Fibroblast of lung (primary cell): Measurements from ENCODE around the gene CRACR2A. TPM values are rescaled to one million over a fixed set of nuclear protein-coding genes. Genes with fewer than 3 reads are reported as not detected.

Source experiments
- DNase-seq, 2 donors: peaks; one replicate each; pipeline versions ENCODE4 v3.0.0 to v3.0.0-alpha.2; 2010; ENCODE audit warnings: low read depth in 2 of 2
- H2AFZ ChIP-seq: 2 replicates; pipeline ENCODE4 v1.5.1; 2012; ENCODE audit warnings: low read length, control low read depth, inconsistent platforms
- H3K27ac ChIP-seq: 2 replicates; pipeline ENCODE4 v1.5.1; 2011; ENCODE audit warnings: low read length, control low read depth; ENCODE audit not compliant: insufficient read depth
- H3K27me3 ChIP-seq: 2 replicates; pipeline ENCODE4 v1.5.1; 2011; ENCODE audit warnings: mild to moderate bottlenecking, low read length; ENCODE audit not compliant: control insufficient read depth, insufficient read depth
- H3K36me3 ChIP-seq: 2 replicates; pipeline ENCODE4 v1.5.1; 2011; ENCODE audit warnings: low read length; ENCODE audit not compliant: control insufficient read depth, insufficient read depth
- H3K4me1 ChIP-seq: 2 replicates; pipeline ENCODE4 v1.5.1; 2011; ENCODE audit warnings: low read length; ENCODE audit not compliant: control insufficient read depth, insufficient read depth; ENCODE audit errors: extremely low read depth
- H3K4me2 ChIP-seq: 2 replicates; pipeline ENCODE4 v1.5.1; 2011; ENCODE audit warnings: low read length, control low read depth; ENCODE audit not compliant: insufficient read depth; ENCODE audit errors: extremely low read depth
- H3K4me3 ChIP-seq, 4 experiments: fragments of 200-600 bp in 1 of 4; sonication (generic) in 1 of 4; replicated peaks in 1 of 4; 2 replicates each; pipeline ENCODE4 v1.5.1; 2011 to 2016; ENCODE audit warnings: low read length in 4 of 4, low read depth in 3 of 4, mild to moderate bottlenecking in 3 of 4, control low read depth in 2 of 4, inconsistent platforms in 1 of 4, mixed read lengths in 1 of 4; ENCODE audit not compliant: insufficient read depth in 1 of 4; ENCODE audit errors: control extremely low read depth in 1 of 4
- H3K79me2 ChIP-seq: 2 replicates; pipeline ENCODE4 v1.5.1; 2012; ENCODE audit warnings: mild to moderate bottlenecking, low read length, inconsistent platforms; ENCODE audit not compliant: control insufficient read depth, insufficient read depth
- H3K9ac ChIP-seq: 2 replicates; pipeline ENCODE4 v1.5.1; 2011; ENCODE audit warnings: mild to moderate bottlenecking, low read length, control low read depth; ENCODE audit not compliant: insufficient read depth
- H3K9me3 ChIP-seq: 2 replicates; pipeline ENCODE4 v1.5.1; 2012; ENCODE audit warnings: low read depth, low read length; ENCODE audit not compliant: control insufficient read depth, insufficient read depth
- H4K20me1 ChIP-seq: 2 replicates; pipeline ENCODE4 v1.5.1; 2011; ENCODE audit warnings: low read length; ENCODE audit not compliant: control insufficient read depth, insufficient read depth; ENCODE audit errors: extremely low read depth
- CTCF ChIP-seq, 2 donors: IDR thresholded peaks in 1 of 2; conservative IDR thresholded peaks in 1 of 2; 1 replicate in 1 of 2; 2 replicates in 1 of 2; pipeline ENCODE4 v1.5.1; 2011 to 2012; ENCODE audit warnings: low read length in 2 of 2, control low read depth in 1 of 2, inconsistent platforms in 1 of 2, low read depth in 1 of 2, mild to moderate bottlenecking in 1 of 2
- EZH2 ChIP-seq: IDR thresholded peaks from 2 replicates; pipeline ENCODE4 v1.5.1; 2012; ENCODE audit warnings: low read length, control low read depth, mild to moderate bottlenecking; ENCODE audit errors: missing control alignments
- polyA plus RNA-seq, 2 donors: library from polyadenylated mRNA; depleted of rRNA in 1 of 2; stranded (reverse) in 1 of 2; unstranded in 1 of 2; fragments of >200 nt; gene quantifications; 2 replicates each; pipeline ENCODE4 v1.2.1, GENCODE V29; 2011 to 2012; ENCODE audit warnings: missing spikeins in 1 of 2
- total RNA-seq: library from RNA; depleted of rRNA; stranded (reverse); fragments of >200 nt; gene quantifications from 2 replicates; pipeline ENCODE4 v1.2.1, GENCODE V29; 2014

Gene CRACR2A
- total and polyA plus RNA-seq, 2 donors (not counting 1 experiment from before 2014, with no cell fraction given): 5.8 to 5.9 TPM

- no peak for DNase-seq
- H3K27me3 ChIP-seq: no peaks in the 10 kb centered on the region
- no peaks in the 10 kb centered on the region for H3K4me1 ChIP-seq
- H2AFZ ChIP-seq: no peak overlapping the region
- no peak overlapping the region for H3K9ac ChIP-seq
- H3K36me3 ChIP-seq: no peaks in the 10 kb centered on the region
- no peaks in the 10 kb centered on the region for H3K79me2 ChIP-seq
- no peak overlapping the region for H3K27ac ChIP-seq
- no peaks in the 10 kb centered on the region for H4K20me1 ChIP-seq
- H3K4me3 ChIP-seq: no peak overlapping the region
- H3K4me2 ChIP-seq: no peak overlapping the region
- no peak for TF ChIP-seq EZH2
- no peak for TF ChIP-seq CTCF (conservative IDR thresholded peaks at IDR 0.05 in 1 of 2, IDR thresholded peaks at IDR 0.05 in 1 of 2; ENCODE audit: low read depth in 1 of 2, low read length in 2 of 2)
- H3K9me3 ChIP-seq: no peaks in the 10 kb centered on the region
Measured at GRCh38 chr12:3745152-3745551, 7.8 kb downstream of the CRACR2A start.

- Histone ChIP-seq H3K27ac (no peak overlapping the region), H3K9ac (no peak overlapping the region), H3K79me2 (no peaks in the 10 kb centered on the region), H3K36me3 (no peaks in the 10 kb centered on the region), H3K4me3 (no peak overlapping the region), H3K4me1 (no peaks in the 10 kb centered on the region), H3K27me3 (no peaks in the 10 kb centered on the region), H2AFZ (no peak overlapping the region), H4K20me1 (no peaks in the 10 kb centered on the region), H3K9me3 (no peaks in the 10 kb centered on the region), H3K4me2 (no peak overlapping the region)
- DNase-seq: no peak
- TF ChIP-seq CTCF (conservative IDR thresholded peaks at IDR 0.05 in 1 of 2, IDR thresholded peaks at IDR 0.05 in 1 of 2; ENCODE audit: low read depth in 1 of 2, low read length in 2 of 2) (peak in 1 of 2 donors; percentile 5), EZH2 (no peak)
Measured at GRCh38 chr12:3744229-3744901, 8.5 kb downstream of the CRACR2A start.

DNA sequence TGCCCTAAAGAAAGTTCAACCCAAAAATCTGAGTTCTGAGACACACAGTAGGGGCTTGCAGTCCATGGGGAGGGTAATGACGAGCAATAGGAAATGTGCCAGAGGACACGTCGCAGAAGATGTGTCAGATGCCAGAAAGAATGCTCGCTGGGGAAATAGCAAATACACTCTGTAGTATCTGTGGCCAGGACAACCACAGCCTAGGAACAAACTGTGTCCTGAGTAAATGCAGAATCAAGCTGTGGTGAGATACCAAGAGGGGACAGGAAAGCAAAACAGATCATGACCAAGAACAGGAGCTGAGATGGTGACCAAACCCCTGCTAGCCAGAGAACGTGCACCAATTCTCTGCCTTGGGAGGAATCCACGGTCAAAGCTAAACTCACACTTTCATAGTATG is 9.1 kb downstream of the CRACR2A start:
- no peak overlapping the region for H3K9ac ChIP-seq
- H3K4me2 ChIP-seq: no peak overlapping the region

More for the DNA sequence above, 9.1 kb downstream of the CRACR2A start:
- H4K20me1 ChIP-seq: no peaks in the 10 kb centered on the region
- no peak for TF ChIP-seq EZH2
- no peak for TF ChIP-seq CTCF (conservative IDR thresholded peaks at IDR 0.05 in 1 of 2, IDR thresholded peaks at IDR 0.05 in 1 of 2; ENCODE audit: low read depth in 1 of 2, low read length in 2 of 2)
- H3K9me3 ChIP-seq: no peaks in the 10 kb centered on the region
- no peak overlapping the region for H3K4me3 ChIP-seq
- no peaks in the 10 kb centered on the region for H3K79me2 ChIP-seq
- H3K27ac ChIP-seq: no peak overlapping the region
- DNase-seq: peak in 1 of 2 donors; percentile 9
- no peaks in the 10 kb centered on the region for H3K36me3 ChIP-seq
- no peaks in the 10 kb centered on the region for H3K4me1 ChIP-seq
- H2AFZ ChIP-seq: no peak overlapping the region
- H3K27me3 ChIP-seq: no peaks in the 10 kb centered on the region
